ENCODE results near the gene PRSS27. TPM values are rescaled to one million over a fixed set of nuclear protein-coding genes. Genes with fewer than 3 reads are reported as not detected.

PRSS27 gene
- total RNA-seq, 4 donors from 2014 or later: 0.49 to 0.55 TPM; not detected in 2

DNA sequence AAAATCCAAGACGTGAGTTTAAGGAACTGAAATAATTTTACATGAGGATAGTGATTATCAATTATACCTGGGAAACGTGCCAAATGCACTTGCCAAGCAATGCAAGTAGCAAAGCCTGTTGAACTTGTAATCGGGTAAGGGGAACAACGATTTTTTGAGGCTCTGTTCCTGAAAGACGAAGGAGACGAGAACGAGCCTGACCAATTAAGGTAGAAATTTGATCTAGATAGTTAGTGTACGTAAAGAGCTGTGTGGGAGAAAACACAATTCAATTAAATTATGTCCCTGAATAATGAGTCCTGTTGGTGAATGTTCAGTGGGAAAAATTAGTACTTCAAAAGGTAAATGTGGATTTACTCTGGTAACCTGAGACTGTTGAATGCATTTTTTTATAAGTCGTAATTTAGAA, 55.4 kb downstream of the PRSS27 start:
- in situ Hi-C loops (cut with MboI; ENCODE audit: low sequenced_read_pairs in 4 of 4) (no loop called here), intact Hi-C loops (cut with DNase I; ENCODE audit: low total_unique reads) (no loop called here)
- Histone ChIP-seq H3K9me3 (no peaks in the 10 kb centered on the region), H3K4me3 (no peak overlapping the region), H3K27me3 (no peaks in the 10 kb centered on the region), H3K27ac (no peak overlapping the region), H3K4me1 (peaks cover 0 to under 1% of the 10 kb centered on the region in 2 donors), H3K36me3 (peaks cover 0 to 31% of the 10 kb centered on the region in 2 donors)
- DNase-seq: no peak
- TF ChIP-seq, protein P1, sequence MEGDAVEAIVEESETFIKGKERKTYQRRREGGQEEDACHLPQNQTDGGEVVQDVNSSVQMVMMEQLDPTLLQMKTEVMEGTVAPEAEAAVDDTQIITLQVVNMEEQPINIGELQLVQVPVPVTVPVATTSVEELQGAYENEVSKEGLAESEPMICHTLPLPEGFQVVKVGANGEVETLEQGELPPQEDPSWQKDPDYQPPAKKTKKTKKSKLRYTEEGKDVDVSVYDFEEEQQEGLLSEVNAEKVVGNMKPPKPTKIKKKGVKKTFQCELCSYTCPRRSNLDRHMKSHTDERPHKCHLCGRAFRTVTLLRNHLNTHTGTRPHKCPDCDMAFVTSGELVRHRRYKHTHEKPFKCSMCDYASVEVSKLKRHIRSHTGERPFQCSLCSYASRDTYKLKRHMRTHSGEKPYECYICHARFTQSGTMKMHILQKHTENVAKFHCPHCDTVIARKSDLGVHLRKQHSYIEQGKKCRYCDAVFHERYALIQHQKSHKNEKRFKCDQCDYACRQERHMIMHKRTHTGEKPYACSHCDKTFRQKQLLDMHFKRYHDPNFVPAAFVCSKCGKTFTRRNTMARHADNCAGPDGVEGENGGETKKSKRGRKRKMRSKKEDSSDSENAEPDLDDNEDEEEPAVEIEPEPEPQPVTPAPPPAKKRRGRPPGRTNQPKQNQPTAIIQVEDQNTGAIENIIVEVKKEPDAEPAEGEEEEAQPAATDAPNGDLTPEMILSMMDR (IDR thresholded peaks at IDR 0.05 in 4 of 5, conservative IDR thresholded peaks at IDR 0.05 in 1 of 5): no peak
- TF ChIP-seq POLR2A (IDR thresholded peaks at IDR 0.05): no peak
- ATAC-seq: no peak

DNA sequence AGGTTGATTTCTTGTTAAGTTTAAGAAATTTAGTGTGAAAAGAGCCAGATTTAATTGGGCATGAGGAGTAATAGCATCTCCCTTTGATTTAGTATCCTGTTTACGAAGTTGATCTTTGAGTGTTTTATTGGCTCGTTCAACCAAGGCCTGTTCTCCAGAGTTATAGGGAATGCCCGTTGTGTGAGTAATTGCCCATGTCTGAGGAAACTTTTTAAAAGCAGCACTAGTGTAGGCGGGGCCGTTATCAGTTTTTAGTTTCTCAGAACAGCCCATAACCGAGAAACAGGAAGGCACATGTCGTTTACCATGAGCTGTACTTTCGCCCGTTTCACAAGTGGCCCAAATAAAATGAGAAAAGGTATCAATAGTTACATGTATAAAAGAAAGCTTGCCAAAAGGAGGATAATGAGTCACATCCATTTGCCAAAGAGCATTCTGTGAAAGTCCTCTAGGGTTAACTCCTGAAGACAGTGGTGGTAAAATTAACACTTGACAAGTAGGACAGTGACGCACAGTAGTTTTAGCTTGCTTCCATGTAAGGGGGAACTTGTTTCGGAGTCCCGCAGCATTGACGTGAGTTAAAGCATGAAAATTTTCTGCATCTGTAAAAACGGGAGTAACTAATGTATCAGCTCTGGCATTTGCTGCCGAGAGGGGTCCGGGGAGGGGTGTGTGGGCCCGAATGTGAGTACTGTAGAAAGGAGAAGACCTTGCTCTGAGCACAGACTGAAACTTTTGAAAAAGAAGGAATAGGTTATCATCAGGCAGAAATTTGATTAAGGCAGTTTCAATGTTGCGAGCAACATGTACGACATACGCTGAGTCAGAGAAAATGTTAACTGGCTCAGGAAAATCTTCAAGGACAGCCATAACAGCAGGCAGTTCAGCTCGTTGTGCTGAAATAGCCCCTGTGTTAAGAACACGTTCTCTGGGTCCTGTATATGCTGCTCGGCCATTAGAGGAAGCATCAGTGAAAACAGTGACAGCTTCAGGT, 56.2 kb downstream of the PRSS27 start:
- no peak for DNase-seq
- no peak overlapping the region for H3K27ac ChIP-seq
- H3K9me3 ChIP-seq: no peaks in the 10 kb centered on the region
- in situ Hi-C loops (cut with MboI; ENCODE audit: low sequenced_read_pairs in 4 of 4): no loop called here
- TF ChIP-seq, protein P1 (IDR thresholded peaks at IDR 0.05 in 4 of 5, conservative IDR thresholded peaks at IDR 0.05 in 1 of 5): no peak
- peaks cover 0 to 25% of the 10 kb centered on the region in 2 donors for H3K36me3 ChIP-seq
- no peaks in the 10 kb centered on the region for H3K27me3 ChIP-seq
- intact Hi-C loops (cut with DNase I; ENCODE audit: low total_unique reads): no loop called here
- no peaks in the 10 kb centered on the region for H3K4me1 ChIP-seq
- no peak for ATAC-seq
- H3K4me3 ChIP-seq: no peak overlapping the region

Other genes with a start within 250 kb of the PRSS27 start
- gene NTN3, start 248.9 kb downstream of the PRSS27 start, total RNA-seq: not detected
- gene TBC1D24, start 245.1 kb downstream of the PRSS27 start, total RNA-seq: 10 to 100 TPM in 2 of 4 donors, 1 to 10 TPM in 2; 8.7 to 14.8 (median 9.9) TPM
- 10 to 100 TPM; 22.1 to 84.2 (median 56.2) TPM for gene ATP6V0C, start 206.3 kb downstream of the PRSS27 start, total RNA-seq
- gene AMDHD2, start 199.9 kb downstream of the PRSS27 start, total RNA-seq: 10 to 100 TPM; 12.3 to 18.1 (median 13.7) TPM
- gene CEMP1, start 188.8 kb downstream of the PRSS27 start, total RNA-seq: not detected
- 10 to 100 TPM; 24.5 to 42.4 (median 34.7) TPM for gene PDPK1, start 182.2 kb downstream of the PRSS27 start, total RNA-seq
- gene KCTD5, start 37.7 kb downstream of the PRSS27 start, total RNA-seq: 10 to 100 TPM; 13.6 to 23.8 (median 14.7) TPM
- gene SRRM2, start 32.4 kb upstream of the PRSS27 start, total RNA-seq: 100 to 1,000 TPM; 151 to 205 (median 164) TPM
- gene ELOB, start 57.1 kb upstream of the PRSS27 start, total RNA-seq: 100 to 1,000 TPM; 216 to 970 (median 375) TPM
- gene PRSS33, start 67.3 kb upstream of the PRSS27 start, total RNA-seq: not detected
- gene PRSS41, start 78.2 kb upstream of the PRSS27 start, total RNA-seq: not detected
- gene PRSS21, start 97.0 kb upstream of the PRSS27 start, total RNA-seq: not detected
- not detected for gene ZG16B, start 110.1 kb upstream of the PRSS27 start, total RNA-seq
- not detected for gene PRSS22, start 137.9 kb upstream of the PRSS27 start, total RNA-seq
- 10 to 100 TPM; 19.5 to 54.5 (median 30.2) TPM for gene FLYWCH2, start 163.0 kb upstream of the PRSS27 start, total RNA-seq
- 10 to 100 TPM; 41.7 to 49.7 (median 44.0) TPM for gene FLYWCH1, start 191.7 kb upstream of the PRSS27 start, total RNA-seq
- gene KREMEN2, start 244.1 kb upstream of the PRSS27 start, total RNA-seq: not detected
- gene PAQR4, start 249.1 kb upstream of the PRSS27 start, total RNA-seq: 10 to 100 TPM in 2 of 4 donors, 1 to 10 TPM in 2; 4.2 to 14.6 (median 10.2) TPM